GM19463 (cell line): ENCODE measurements around the gene TSNAXIP1.

Source experiments
- ATAC-seq: cut with Tn5 transposase; IDR thresholded peaks from one replicate; pipeline ENCODE4 v1.9.1; 2021; ENCODE audit warnings: mild to moderate bottlenecking, moderate library complexity; ENCODE audit not compliant: unreplicated experiment

Gene TSNAXIP1

GRCh38 chr16:67782567-67783352, 23.9 kb upstream of the TSNAXIP1 start:
- ATAC-seq, result no peak

- no peak for ATAC-seq
These were observed 23.4 kb upstream of the TSNAXIP1 start for GRCh38 chr16:67783353-67783725.

GRCh38 chr16:67786491-67786890, 20.2 kb upstream of the TSNAXIP1 start:
- no peak for ATAC-seq

- no peak for ATAC-seq
These were observed 16.6 kb upstream of the TSNAXIP1 start for GRCh38 chr16:67790071-67790470.

GRCh38 chr16:67796099-67796718, 10.5 kb upstream of the TSNAXIP1 start:
- no peak for ATAC-seq

- no peak for ATAC-seq
These were observed 6.3 kb upstream of the TSNAXIP1 start for GRCh38 chr16:67800338-67800926.

- ATAC-seq, result no peak
These were observed 5.4 kb upstream of the TSNAXIP1 start for GRCh38 chr16:67801241-67801640.

- ATAC-seq, result no peak
These were observed 4.8 kb upstream of the TSNAXIP1 start for GRCh38 chr16:67801883-67802282.

- no peak for ATAC-seq
These were observed 2.8 kb upstream of the TSNAXIP1 start for GRCh38 chr16:67803894-67804293.

- no peak for ATAC-seq
These were observed 1.7 kb upstream of the TSNAXIP1 start for GRCh38 chr16:67804853-67805542.

- no peak for ATAC-seq
These were observed 816 bp upstream of the TSNAXIP1 start for GRCh38 chr16:67805718-67806427.

- no peak for ATAC-seq
These were observed 526 bp downstream of the TSNAXIP1 start for GRCh38 chr16:67807148-67807682.

GRCh38 chr16:67811899-67812298, 5.2 kb downstream of the TSNAXIP1 start:
- no peak for ATAC-seq

- no peak for ATAC-seq
These were observed 7.9 kb downstream of the TSNAXIP1 start for GRCh38 chr16:67814567-67814966.

GRCh38 chr16:67820608-67821259, 14.0 kb downstream of the TSNAXIP1 start:
- no peak for ATAC-seq

- ATAC-seq, result no peak
These were observed 15.8 kb downstream of the TSNAXIP1 start for GRCh38 chr16:67822511-67822910.

- no peak for ATAC-seq
These were observed 18.4 kb downstream of the TSNAXIP1 start for GRCh38 chr16:67825119-67825518.

GRCh38 chr16:67825906-67826305, 19.2 kb downstream of the TSNAXIP1 start:
- ATAC-seq, result no peak

- no peak for ATAC-seq
These were observed 22.0 kb downstream of the TSNAXIP1 start for GRCh38 chr16:67828651-67829050.

- ATAC-seq, result no peak
These were observed 26.3 kb downstream of the TSNAXIP1 start for GRCh38 chr16:67833030-67833414.
